COR-L47 (cell line): Measurements from ENCODE around the gene ADSL.

Experiments
- DNase-seq: peaks from one replicate; lab custom pipeline; 2025; lab: John Stamatoyannopoulos, UW

ADSL gene

GRCh38 chr22:40418366-40419201 lies 72.3 kb downstream of the ADSL start:
- DNase-seq, result peak; percentile 50

GRCh38 chr22:40419718-40420117 lies 73.4 kb downstream of the ADSL start:
- no peak for DNase-seq

GRCh38 chr22:40420341-40421081 lies 74.2 kb downstream of the ADSL start:
- DNase-seq, result no peak

- no peak for DNase-seq
Observed at GRCh38 chr22:40421082-40421350, 74.7 kb downstream of the ADSL start.

- DNase-seq, result no peak
Observed at GRCh38 chr22:40421941-40422340, 75.6 kb downstream of the ADSL start.

GRCh38 chr22:40422558-40423309 lies 76.4 kb downstream of the ADSL start:
- DNase-seq, result no peak

- no peak for DNase-seq
Observed at GRCh38 chr22:40423310-40423688, 77.0 kb downstream of the ADSL start.

- DNase-seq, result no peak
Observed at GRCh38 chr22:40423882-40424640, 77.8 kb downstream of the ADSL start.

GRCh38 chr22:40425082-40425481 lies 78.8 kb downstream of the ADSL start:
- DNase-seq, result no peak

- DNase-seq, result peak; percentile 76
Observed at GRCh38 chr22:40426594-40427333, 80.5 kb downstream of the ADSL start.

- DNase-seq, result no peak
Observed at GRCh38 chr22:40428796-40429195, 82.5 kb downstream of the ADSL start.

- DNase-seq, result no peak
Observed at GRCh38 chr22:40429481-40429880, 83.2 kb downstream of the ADSL start.

GRCh38 chr22:40430991-40431390 lies 84.7 kb downstream of the ADSL start:
- no peak for DNase-seq

- DNase-seq, result no peak
Observed at GRCh38 chr22:40432157-40432556, 85.9 kb downstream of the ADSL start.

GRCh38 chr22:40432625-40433024 lies 86.3 kb downstream of the ADSL start:
- no peak for DNase-seq

- no peak for DNase-seq
Observed at GRCh38 chr22:40433416-40434090, 87.3 kb downstream of the ADSL start.

GRCh38 chr22:40434106-40434505 lies 87.8 kb downstream of the ADSL start:
- no peak for DNase-seq

- DNase-seq, result no peak
Observed at GRCh38 chr22:40434745-40435144, 88.4 kb downstream of the ADSL start.

GRCh38 chr22:40436505-40437431 lies 90.5 kb downstream of the ADSL start:
- DNase-seq, result peak; percentile 55
